Hippocampal formation (tissue), 2 donors: Measurements from ENCODE around the gene FBLN2.

Experiments
- DNase-seq, 2 donors: peaks; one replicate each; lab custom pipeline; 2025; lab: John Stamatoyannopoulos, UW

Gene FBLN2

GRCh38 chr3:13663781-13664535, 115.0 kb downstream of the FBLN2 start:
- no peak for DNase-seq

DNA sequence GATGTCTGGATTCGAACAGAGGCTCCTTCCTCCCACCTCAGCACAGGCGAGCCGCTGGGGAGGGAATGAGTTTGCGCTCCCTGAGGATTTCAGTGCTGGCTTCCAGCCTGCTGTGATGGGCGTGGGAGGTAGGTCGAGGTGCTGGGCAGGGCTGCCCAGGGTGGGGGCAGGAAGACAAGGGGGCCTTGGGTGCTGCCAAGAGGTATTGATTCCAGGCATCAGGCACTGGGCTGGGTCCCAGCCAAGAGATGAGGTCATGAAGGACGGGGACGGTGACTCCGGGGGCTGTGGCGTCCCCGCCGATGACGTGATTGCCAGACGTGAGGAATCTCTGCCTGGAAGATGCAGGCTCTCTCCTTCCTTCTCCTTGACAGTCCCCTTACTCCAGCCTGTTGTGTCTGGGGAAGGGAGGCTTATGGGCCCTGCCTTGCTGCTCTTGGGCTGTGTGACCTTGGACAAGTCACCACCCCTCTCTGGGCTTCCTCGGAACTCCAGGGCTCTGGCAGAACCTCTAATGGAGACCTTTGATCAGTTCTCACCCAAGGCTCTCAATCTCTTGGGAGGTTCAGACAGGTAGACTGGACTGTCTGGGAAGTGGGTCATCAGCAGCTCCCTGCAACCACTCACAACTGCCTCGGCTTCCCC, 116.8 kb downstream of the FBLN2 start:
- DNase-seq, result no peak

GRCh38 chr3:13666227-13666619, 117.3 kb downstream of the FBLN2 start:
- no peak for DNase-seq

DNA sequence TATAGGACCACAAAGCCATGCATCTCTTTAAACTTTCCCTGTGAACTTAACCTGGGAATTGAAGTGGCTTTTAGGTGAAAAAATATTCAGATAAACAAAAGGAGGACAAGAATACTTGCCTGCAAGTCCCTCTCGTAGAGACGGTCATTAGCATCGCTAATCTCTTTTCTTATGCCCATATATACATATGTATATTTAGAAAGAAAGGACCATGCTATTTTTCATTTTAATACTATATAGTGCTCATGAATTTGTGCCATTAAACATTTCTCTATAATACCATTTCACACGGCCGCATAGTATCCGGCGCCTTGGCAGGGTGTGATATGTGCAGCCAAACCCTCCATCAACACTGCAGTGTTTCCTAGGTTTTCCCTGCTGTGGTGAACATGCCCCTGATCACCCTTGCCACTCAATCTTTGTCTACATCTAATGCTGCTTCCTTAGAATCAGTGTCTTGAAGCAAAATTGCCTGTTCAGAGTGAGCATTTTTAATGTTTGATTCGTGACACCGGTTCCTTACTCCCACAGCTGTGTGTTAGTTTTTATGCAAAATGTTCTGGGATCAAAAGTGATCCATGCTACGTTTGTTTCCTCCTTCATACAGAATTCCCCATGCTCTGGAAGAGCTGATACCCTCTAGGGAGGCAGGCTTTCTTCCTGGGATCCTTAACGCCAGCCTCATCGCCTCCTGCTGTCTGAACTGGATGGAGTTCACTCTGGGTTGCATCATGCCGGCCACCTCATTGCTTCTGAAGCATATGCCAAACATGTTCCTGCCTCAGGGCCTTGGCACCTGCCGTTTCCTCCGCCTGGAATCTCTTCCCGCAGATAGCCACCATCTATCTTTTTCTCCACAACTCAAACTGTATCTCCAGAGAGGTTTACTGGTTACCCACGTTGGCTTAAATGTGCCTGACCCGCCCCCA, 118.1 kb downstream of the FBLN2 start:
- DNase-seq, result no peak

- no peak for DNase-seq
Observed at GRCh38 chr3:13668136-13668535, 119.2 kb downstream of the FBLN2 start.

DNA sequence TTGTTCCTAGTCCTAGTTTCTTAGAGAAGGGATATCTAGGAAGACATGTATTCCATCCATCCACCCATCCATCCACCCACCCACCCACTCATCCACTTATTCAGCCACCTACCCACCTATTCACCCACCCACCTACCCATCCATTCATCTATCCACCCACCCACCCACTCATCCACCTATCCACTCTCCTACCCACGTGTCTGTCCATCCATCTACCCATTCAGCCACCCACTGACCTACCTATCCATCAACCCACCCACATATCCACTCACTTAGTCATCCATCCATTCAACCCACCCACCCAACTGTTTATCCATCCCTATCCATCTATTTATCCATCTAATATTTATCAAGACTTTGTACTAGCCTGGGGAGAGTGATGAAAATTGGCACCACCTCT, 120.5 kb downstream of the FBLN2 start:
- DNase-seq, result no peak

- DNase-seq, result no peak
Observed at GRCh38 chr3:13670292-13670691, 121.4 kb downstream of the FBLN2 start.

GRCh38 chr3:13671482-13672233, 122.7 kb downstream of the FBLN2 start:
- DNase-seq, result no peak

DNA sequence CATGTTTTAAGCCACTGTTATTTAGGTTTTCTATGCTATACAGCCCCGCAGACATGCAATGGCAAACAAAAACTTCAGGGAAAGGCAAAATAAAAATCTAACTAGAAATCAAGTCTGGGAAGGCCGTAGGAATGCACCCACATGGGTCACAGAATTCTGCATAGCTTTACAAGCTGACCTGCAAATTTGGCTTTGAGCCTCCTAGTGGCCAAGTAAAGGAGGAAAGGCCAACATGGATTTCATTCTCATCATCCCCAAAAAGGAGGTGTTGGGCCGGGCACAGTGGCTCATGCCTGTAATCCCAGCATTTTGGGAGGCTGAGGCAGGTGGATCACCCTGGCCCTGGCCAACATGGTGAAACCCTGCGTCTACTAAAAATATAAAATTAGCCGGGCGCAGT, 124.3 kb downstream of the FBLN2 start:
- no peak for DNase-seq

GRCh38 chr3:13674538-13675185, 125.7 kb downstream of the FBLN2 start:
- DNase-seq, result no peak

DNA sequence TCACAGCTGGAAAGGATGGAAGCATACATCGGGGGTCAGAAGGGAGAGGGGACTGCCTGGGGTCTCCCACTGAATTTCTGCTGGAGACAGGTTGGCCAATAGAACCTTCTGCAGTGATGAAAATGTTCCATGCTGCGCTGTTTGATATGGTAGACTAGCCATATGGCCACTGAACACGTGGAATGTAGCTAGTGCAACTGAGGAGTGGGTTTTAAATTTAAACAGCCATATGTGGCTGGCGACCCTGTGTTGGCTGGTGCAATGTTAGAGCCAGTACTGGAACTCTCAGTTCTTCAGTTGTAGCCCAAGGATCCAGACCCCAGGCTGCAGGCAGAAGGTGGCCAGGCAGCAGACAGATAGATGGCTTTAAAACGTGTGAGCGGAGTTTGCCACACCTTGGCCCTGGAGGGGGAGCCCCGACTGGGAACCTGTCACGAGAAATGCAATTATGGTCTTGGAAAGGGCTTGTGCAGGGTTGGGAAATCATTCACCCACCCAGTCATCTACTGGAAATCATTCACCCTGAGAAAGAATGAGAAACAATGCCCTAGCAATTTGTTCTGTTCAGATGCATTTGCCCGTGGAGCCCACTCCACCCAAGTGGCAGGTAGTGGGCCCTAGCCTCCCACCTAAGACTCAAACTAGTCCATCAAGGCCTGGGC, 127.6 kb downstream of the FBLN2 start:
- DNase-seq, result no peak

- no peak for DNase-seq
Observed at GRCh38 chr3:13677272-13677671, 128.3 kb downstream of the FBLN2 start.

- no peak for DNase-seq
Observed at GRCh38 chr3:13681931-13682330, 133.0 kb downstream of the FBLN2 start.

GRCh38 chr3:13682331-13683013, 133.5 kb downstream of the FBLN2 start:
- no peak for DNase-seq

- no peak for DNase-seq
Observed at GRCh38 chr3:13683288-13683687, 134.4 kb downstream of the FBLN2 start.

DNA sequence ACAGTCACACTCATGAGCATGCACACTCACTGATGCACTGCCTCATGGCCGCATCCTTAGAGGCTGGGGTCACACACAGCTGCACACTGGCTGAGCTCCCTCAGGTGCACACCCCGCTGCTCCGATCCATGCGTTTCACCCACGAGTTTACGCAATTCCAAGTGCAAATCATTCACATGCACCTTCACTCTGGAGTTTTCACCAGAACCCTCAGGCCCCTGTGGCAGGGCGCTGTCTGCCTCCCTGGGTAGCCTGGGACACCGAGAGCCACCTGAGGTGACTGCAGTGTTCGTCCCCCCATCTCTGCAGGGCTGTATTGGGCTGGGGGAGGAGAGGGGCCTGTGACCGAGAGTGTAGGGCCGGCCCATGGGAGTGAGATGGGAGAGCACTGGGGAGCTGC, 134.8 kb downstream of the FBLN2 start:
- no peak for DNase-seq

DNA sequence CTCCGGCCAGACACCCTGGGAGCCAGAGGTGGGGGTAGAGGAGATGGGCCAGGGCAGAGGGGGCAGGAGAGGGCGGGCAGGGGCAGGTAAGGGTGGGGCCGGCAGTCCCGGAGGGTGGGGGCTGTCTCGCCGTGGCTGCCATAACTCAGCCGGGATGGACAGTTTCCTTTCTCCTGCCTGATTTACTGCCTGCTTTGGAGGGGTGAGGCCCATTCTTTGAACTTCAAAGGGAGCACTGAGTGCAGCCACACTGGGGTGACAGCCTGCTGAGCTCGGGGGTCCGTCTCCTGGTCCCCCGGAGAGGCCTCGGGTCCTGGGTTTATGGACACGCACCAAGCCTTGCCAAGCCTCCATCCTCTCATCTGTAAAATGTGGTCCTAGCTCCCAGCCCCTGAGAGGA, 135.4 kb downstream of the FBLN2 start:
- DNase-seq, result no peak

DNA sequence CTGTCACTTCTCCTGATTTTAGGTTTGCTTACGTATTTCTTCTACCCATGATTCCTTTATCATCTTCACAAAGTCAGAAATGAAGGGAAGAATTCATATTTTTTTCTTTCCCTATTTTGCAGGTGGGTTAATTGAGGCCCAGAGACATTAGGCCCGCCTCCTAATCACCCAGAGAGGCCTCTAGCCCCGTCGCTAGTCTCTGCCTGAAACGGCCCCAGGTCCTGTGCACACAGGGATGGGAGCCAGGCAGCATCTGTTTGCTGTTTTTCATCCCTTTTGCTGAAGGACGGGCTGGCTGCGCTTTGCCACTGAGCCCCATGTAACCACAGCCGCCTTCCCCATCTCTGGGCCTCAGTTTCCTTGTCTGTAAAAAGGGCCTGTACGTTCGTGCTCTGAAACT, 135.9 kb downstream of the FBLN2 start:
- no peak for DNase-seq

DNA sequence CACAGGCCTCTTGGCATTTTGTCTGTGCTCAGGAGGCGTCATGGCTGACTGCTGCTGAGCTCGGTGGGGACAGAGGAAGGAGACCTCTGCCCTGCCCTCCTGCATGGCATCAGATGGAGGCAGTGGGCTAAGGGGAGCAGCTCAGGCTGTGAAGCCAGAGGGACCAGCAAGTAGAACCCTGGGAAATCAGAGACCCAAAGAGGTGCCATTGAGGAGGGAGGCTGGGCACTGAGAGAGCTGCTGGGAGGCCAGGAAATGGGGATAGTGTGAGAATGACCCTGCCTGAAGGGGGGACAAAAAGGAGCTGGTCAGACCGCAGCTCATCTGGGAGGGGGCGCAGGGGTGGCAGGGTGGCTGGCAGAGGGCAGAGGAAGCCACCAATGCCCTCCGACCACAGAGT, 136.8 kb downstream of the FBLN2 start:
- no peak for DNase-seq
